T47D (cell line): ENCODE data around the gene KRT84.

Experiments
- DNase-seq, 2 experiments: peaks; one replicate each; pipeline versions ENCODE4 v3.0.0 to v3.0.0-alpha.2; 2011 to 2012; ENCODE audit warnings: low read depth in 1 of 2, low spot score in 1 of 2
- JUND ChIP-seq: IDR thresholded peaks from 2 replicates; pipeline ENCODE4 v1.6.1; 2012; ENCODE audit warnings: low read depth
- in situ Hi-C: cut with HindIII; loops from 2 replicates; pipeline ENCODE4 v1.10.0; 2016; ENCODE audit warnings: low sequenced_read_pairs, low pct_unique_long_range_greater_than_20kb

The KRT84 gene

GRCh38 chr12:52385226-52385702, at the start of gene KRT84:
Gene KRT84 (minus strand): TSS chr12:52385652. CDS start chr12:52385585, 67 bp downstream.
- DNase-seq, result no peak
- TF ChIP-seq JUND, result no peak
- in situ Hi-C loops, result no loop called here

DNA sequence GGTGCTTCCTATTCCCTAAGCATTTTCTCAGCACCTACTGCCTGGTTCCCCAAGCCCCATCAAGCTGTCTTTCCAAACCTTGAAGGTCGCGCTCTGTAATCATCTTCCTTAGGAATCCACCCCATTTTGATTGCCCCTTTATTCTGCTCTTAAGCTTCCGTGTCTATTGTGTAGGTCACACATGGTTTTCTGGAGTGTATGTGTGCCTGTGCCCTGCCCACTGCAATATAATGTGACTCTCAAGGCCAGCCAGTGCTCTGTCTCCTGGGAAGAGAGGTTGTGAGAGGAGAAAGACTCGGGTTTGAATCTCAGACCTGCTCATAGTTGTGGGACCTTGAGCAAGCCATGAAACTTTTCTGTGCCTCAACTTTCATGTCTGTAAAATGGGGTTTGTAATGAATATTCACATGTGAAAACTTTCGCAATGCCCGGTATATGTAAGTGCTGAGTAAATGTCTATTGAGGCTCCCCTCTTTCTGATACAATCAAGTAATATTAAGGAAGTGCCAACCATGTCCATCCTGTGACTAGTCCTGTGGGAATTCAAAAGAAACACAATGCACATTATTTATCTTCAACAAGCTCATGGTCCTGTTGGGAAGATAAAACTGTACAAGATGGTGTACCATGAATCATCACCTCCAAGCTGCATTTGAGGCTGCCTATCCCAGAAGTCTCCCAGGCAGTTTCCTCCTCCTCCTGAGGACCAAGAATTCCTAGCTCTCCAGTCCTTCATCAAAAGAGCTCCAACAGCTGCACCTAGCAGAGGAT, 49.5 kb upstream of the KRT84 start:
- in situ Hi-C loops, result no loop called here
- no peak for TF ChIP-seq JUND
- DNase-seq, result no peak

GRCh38 chr12:52434081-52434733, 48.8 kb upstream of the KRT84 start, which contains the start of gene KRT75:
Gene KRT75 (minus strand): TSS chr12:52434371. CDS start chr12:52434304, 67 bp downstream.
- in situ Hi-C loops, result no loop called here
- no peak for DNase-seq
- no peak for TF ChIP-seq JUND

DNA sequence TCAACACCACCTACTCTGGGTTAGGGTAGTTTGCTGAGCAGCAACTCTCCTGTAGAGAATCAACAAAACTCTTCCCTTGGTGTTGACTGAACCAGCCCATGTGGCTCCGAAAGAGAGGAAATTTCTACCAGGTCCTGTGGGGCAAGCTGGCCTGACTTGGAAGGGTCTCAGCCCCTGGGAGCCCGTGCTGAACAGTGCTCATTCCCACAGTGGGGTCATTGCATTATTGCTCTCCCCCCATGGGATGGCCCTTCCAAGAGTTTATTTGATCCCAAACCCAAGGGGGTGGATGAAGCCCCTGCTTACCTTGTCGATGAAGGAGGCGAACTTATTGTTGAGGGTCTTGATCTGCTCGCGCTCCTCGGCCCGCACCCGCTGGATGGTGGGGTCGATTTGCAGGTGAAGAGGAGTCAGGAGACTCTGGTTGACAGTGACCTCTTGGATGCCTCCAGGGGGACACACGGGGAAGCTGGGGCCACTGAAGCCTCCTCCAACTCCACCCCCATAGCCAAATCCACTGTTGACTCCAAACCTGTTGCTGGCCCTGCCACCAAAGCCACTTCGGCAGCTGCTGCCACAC, 48.1 kb upstream of the KRT84 start:
- in situ Hi-C loops, result no loop called here
- no peak for DNase-seq
- TF ChIP-seq JUND, result no peak

DNA sequence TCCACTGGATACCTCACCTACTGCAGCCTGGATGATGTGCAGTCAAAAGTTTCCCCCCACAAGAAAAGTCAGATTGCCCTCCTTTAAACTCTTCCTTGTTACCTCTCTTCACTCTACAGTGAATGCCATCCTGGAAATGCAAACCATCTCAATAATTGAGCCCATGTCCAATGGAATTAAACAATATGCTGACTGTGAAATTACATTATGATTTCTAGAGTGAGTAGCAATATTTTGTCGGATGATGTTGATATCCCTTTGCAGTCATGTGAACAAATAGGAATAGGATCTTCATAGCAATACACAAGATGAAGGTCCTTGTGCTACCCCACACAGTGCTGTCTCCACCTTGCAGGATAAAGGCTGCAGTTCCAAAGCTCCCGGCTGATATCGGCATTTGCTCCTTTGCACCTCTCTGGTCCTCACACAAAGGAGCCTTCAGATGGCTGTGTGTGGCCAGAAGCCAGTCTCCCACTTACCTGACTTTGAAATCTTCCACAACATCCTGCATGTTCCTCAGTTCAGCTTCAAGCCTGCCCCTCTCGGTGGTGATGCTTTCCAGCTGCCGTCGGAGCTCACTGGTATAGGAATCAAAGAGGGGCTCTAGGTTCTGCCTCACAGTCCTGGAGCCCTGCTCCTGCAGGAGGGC, 47.2 kb upstream of the KRT84 start:
- TF ChIP-seq JUND, result no peak
- in situ Hi-C loops, result no loop called here
- DNase-seq, result no peak

GRCh38 chr12:52428121-52428520, 42.7 kb upstream of the KRT84 start:
- DNase-seq, result peak in 1 of 2 experiments; percentile 36
- no peak for TF ChIP-seq JUND
- in situ Hi-C loops, result no loop called here

GRCh38 chr12:52427083-52427482, 41.6 kb upstream of the KRT84 start:
- no peak for TF ChIP-seq JUND
- DNase-seq, result no peak
- in situ Hi-C loops, result no loop called here

DNA sequence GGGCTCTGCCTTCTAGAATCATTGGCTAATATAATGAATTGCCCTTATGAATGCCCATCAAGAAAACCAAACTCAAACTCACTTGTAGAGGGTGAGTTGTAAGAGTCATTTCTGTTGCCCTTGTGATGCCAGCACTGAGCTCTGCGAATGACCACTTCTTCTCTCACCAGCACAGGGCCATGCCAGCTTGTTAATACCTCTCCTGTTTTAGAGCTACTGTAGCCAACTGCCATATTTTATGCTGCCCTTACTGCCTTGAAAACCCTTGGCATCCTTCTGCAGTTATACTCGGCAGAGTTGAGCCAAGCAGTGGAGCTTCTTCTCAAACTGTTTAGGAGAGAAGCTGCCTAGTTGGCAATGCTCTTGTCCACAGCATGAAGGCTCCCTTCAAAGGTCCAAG, 40.6 kb upstream of the KRT84 start:
- in situ Hi-C loops, result no loop called here
- no peak for DNase-seq
- no peak for TF ChIP-seq JUND

GRCh38 chr12:52425466-52425865, 40.0 kb upstream of the KRT84 start:
- in situ Hi-C loops, result no loop called here
- TF ChIP-seq JUND, result no peak
- DNase-seq, result no peak

- TF ChIP-seq JUND, result no peak
- no peak for DNase-seq
- in situ Hi-C loops, result no loop called here
Observed at GRCh38 chr12:52423661-52424500, 38.4 kb upstream of the KRT84 start.

DNA sequence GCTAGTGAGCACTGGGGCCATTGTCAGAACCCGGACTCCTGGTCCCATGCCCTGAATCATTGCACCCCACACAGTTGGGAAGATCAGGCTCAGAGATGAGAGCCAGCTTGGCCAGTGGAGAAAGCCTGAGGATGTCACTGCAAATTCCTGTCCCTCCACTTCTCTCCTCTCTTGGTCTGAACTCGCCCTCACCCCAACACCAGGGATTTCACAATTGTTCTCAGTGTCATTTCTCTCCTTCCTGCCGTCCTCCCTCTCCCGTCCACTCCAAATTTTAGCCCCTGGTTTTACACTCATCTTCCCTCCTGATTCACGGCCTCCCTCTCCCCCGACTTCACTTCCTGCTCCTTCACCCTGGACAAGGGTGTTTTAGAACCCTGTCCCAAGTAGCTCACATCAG, 37.6 kb upstream of the KRT84 start:
- in situ Hi-C loops, result no loop called here
- TF ChIP-seq JUND, result no peak
- DNase-seq, result peak in 1 of 2 experiments; percentile 33

DNA sequence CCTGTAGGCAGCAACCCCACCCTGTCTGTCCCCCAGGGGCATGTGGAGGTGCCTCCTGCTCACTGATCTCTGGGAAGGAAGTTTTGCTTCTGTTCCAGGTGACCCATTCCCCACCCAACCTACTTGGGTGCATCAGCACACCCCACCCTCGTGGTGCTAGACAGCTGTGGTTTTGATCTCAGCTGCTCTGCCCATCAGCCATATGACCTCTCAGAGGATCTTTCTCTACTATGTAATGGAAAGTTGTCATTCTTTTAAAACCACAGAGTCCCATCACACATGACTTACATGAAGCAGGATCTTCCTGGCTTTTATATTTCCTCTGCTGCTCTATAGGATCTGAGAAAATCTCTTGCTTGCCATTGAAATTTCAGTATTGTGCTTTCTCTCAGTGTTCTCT, 34.2 kb upstream of the KRT84 start:
- no peak for TF ChIP-seq JUND
- no peak for DNase-seq
- in situ Hi-C loops, result no loop called here
